Neural cell (in vitro differentiated cells): ENCODE data around the gene RNF13.

Experiments
- EZH2 ChIP-seq: fragments of 200-600, 300-800 bp; shearing (Covaris generic), sonication (generic); IDR thresholded peaks from 2 replicates; pipeline ENCODE4 v1.6.1; 2014; ENCODE audit warnings: antibody characterized with exemption, low read length, borderline replicate concordance, mild to moderate bottlenecking; ENCODE audit not compliant: insufficient read depth, poor library complexity, severe bottlenecking
- MXI1 ChIP-seq: fragments of 450-650 bp; conservative IDR thresholded peaks from 2 replicates; pipeline ENCODE4 v1.6.1; 2014; ENCODE audit warnings: antibody characterized with exemption, mild to moderate bottlenecking; ENCODE audit not compliant: poor library complexity, severe bottlenecking
- RAD21 ChIP-seq: fragments of 450-650 bp; conservative IDR thresholded peaks from 2 replicates; pipeline ENCODE4 v1.6.1; 2014; ENCODE audit warnings: antibody characterized with exemption, mild to moderate bottlenecking, moderate library complexity
- TAF1 ChIP-seq: IDR thresholded peaks from 2 replicates; pipeline ENCODE4 v1.6.1; 2012; ENCODE audit warnings: low read depth
- TF ChIP-seq, protein P1 (sequence below): fragments of 450-650 bp; IDR thresholded peaks from 2 replicates; pipeline ENCODE4 v1.5.1; 2014; ENCODE audit warnings: antibody characterized with exemption, mild to moderate bottlenecking, moderate library complexity; ENCODE audit not compliant: poor library complexity, severe bottlenecking

DNA sequence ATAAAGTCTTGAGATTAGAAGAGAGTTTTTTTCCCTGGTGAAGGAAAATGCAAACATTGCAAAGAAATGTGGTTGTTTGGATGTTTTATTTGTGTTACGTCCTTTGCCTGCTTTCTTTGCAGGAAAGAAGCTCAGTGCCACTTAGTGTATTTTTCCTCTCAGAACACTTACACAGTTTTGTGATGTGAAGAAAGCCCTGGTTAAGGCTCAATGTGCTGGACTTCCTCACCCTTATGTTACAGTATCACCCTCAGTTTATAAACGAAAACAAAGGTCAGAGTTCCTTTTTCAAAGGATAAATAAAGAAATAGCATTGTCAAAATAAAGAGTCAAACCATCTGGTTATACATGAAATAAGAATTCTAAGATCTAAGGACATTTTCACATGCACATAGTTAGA is 45.9 kb downstream of the RNF13 start:
- TF ChIP-seq EZH2 (no peak), RAD21 (no peak), TAF1 (no peak), MXI1 (no peak)
- TF ChIP-seq, protein P1, sequence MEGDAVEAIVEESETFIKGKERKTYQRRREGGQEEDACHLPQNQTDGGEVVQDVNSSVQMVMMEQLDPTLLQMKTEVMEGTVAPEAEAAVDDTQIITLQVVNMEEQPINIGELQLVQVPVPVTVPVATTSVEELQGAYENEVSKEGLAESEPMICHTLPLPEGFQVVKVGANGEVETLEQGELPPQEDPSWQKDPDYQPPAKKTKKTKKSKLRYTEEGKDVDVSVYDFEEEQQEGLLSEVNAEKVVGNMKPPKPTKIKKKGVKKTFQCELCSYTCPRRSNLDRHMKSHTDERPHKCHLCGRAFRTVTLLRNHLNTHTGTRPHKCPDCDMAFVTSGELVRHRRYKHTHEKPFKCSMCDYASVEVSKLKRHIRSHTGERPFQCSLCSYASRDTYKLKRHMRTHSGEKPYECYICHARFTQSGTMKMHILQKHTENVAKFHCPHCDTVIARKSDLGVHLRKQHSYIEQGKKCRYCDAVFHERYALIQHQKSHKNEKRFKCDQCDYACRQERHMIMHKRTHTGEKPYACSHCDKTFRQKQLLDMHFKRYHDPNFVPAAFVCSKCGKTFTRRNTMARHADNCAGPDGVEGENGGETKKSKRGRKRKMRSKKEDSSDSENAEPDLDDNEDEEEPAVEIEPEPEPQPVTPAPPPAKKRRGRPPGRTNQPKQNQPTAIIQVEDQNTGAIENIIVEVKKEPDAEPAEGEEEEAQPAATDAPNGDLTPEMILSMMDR, result no peak
